WTC11 (cell line): ENCODE measurements around the gene DHFR. TPM values are rescaled to one million over a fixed set of nuclear protein-coding genes. Genes with fewer than 3 reads are reported as not detected.

ENCODE experiments used
- ATAC-seq: fragments of 200-7000 bp; cut with Tn5 transposase; 2 replicates; pipeline ENCODE4 v1.10.0; 2021; ENCODE audit warnings: mild to moderate bottlenecking, moderate library complexity
- CTCF ChIA-PET: fragments of 300-600 bp; sonication (Branson Sonifier 250); formaldehyde crosslinking; loops from one replicate; lab custom pipeline; 2021; ENCODE audit warnings: antibody characterized with exemption; lab: Charles Lee
- POLR2A ChIA-PET: fragments of 350-600 bp; sonication (Branson Sonifier 250); formaldehyde crosslinking; loops from one replicate; lab custom pipeline; 2021; ENCODE audit warnings: antibody characterized with exemption; lab: Charles Lee
- DNase-seq: peaks from one replicate; pipeline ENCODE4 v3.0.0; 2021; ENCODE audit warnings: low spot score
- H3K27ac Mint-ChIP-seq: 2 replicates; pipeline ENCODE4 v1.8.0; 2021; ENCODE audit warnings: mixed read lengths
- H3K27me3 Mint-ChIP-seq: 2 replicates; pipeline ENCODE4 v1.8.0; 2021; ENCODE audit warnings: low read depth, mild to moderate bottlenecking, moderate library complexity, mixed read lengths
- H3K36me3 Mint-ChIP-seq: 2 replicates; pipeline ENCODE4 v1.8.0; 2021; ENCODE audit warnings: mixed read lengths
- H3K4me1 Mint-ChIP-seq: 2 replicates; pipeline ENCODE4 v1.8.0; 2022; ENCODE audit warnings: mixed read lengths
- H3K4me3 Mint-ChIP-seq: 2 replicates; pipeline ENCODE4 v1.8.0; 2021; ENCODE audit warnings: mild to moderate bottlenecking, moderate library complexity, mixed read lengths
- H3K9me3 Mint-ChIP-seq: 2 replicates; pipeline ENCODE4 v1.8.0; 2021; ENCODE audit warnings: mixed read lengths
- EMX1 ChIP-seq: fragments of 250-450 bp; sonication (Bioruptor Pico); IDR thresholded peaks from 2 replicates; pipeline ENCODE4 v1.8.0; 2021; ENCODE audit warnings: mild to moderate bottlenecking
- GABPB1 ChIP-seq: sonication (generic); formaldehyde crosslinking; IDR thresholded peaks from 2 replicates; pipeline ENCODE4 v1.8.1; 2023; ENCODE audit warnings: mild to moderate bottlenecking, missing genetic modification reagents
- GTF2I ChIP-seq: fragments of 250-450 bp; sonication (Bioruptor Pico); conservative IDR thresholded peaks from 2 replicates; pipeline ENCODE4 v1.4.0; 2021; ENCODE audit warnings: mild to moderate bottlenecking
- IRF2 ChIP-seq: sonication (generic); formaldehyde crosslinking; IDR thresholded peaks from 2 replicates; pipeline ENCODE4 v1.8.0; 2022; ENCODE audit warnings: low read depth, missing genetic modification reagents, borderline replicate concordance
- MXD4 ChIP-seq: fragments of 250-450 bp; sonication (Bioruptor Pico); IDR thresholded peaks from 2 replicates; pipeline ENCODE4 v1.8.0; 2021; ENCODE audit warnings: mild to moderate bottlenecking, moderate library complexity, borderline replicate concordance
- NFATC4 ChIP-seq: fragments of 250-450 bp; sonication (Bioruptor Pico); IDR thresholded peaks from 2 replicates; pipeline ENCODE4 v1.9.0; 2021; ENCODE audit warnings: mild to moderate bottlenecking
- NFE2L1 ChIP-seq: sonication (generic); formaldehyde crosslinking; IDR thresholded peaks from 2 replicates; pipeline ENCODE4 v1.8.1; 2023; ENCODE audit warnings: missing genetic modification reagents
- OVOL2 ChIP-seq: fragments of 250-450 bp; sonication (Bioruptor Pico); IDR thresholded peaks from 2 replicates; pipeline ENCODE4 v1.9.0; 2021; ENCODE audit warnings: mild to moderate bottlenecking, borderline replicate concordance
- RELA ChIP-seq: sonication (generic); formaldehyde crosslinking; IDR thresholded peaks from 2 replicates; pipeline ENCODE4 v1.8.1; 2022; ENCODE audit warnings: missing genetic modification reagents, mild to moderate bottlenecking, borderline replicate concordance
- SMAD4 ChIP-seq: sonication (generic); formaldehyde crosslinking; IDR thresholded peaks from 2 replicates; pipeline ENCODE4 v1.8.0; 2022; ENCODE audit warnings: mild to moderate bottlenecking, missing genetic modification reagents
- TEAD1 ChIP-seq: sonication (generic); formaldehyde crosslinking; IDR thresholded peaks from 2 replicates; pipeline ENCODE4 v1.8.0; 2022; ENCODE audit warnings: mild to moderate bottlenecking, missing genetic modification reagents
- ZBTB21 ChIP-seq: sonication (generic); formaldehyde crosslinking; IDR thresholded peaks from 2 replicates; pipeline ENCODE4 v1.8.1; 2023; ENCODE audit warnings: mild to moderate bottlenecking, missing genetic modification reagents, borderline replicate concordance
- ZNF232 ChIP-seq: sonication (generic); formaldehyde crosslinking; IDR thresholded peaks from 2 replicates; pipeline ENCODE4 v1.8.0; 2022; ENCODE audit warnings: mild to moderate bottlenecking, missing genetic modification reagents
- total RNA-seq: library from RNA; stranded (reverse); gene quantifications from 3 replicates; pipeline ENCODE4 v1.2.3, GENCODE V29; 2021
- TF ChIP-seq, protein P1 (sequence below): fragments of 250-450 bp; sonication (Bioruptor Pico); conservative IDR thresholded peaks from 2 replicates; pipeline ENCODE4 v1.9.0; 2021; ENCODE audit warnings: mild to moderate bottlenecking
- TF ChIP-seq, protein P2 (sequence below): sonication (generic); formaldehyde crosslinking; IDR thresholded peaks from 2 replicates; pipeline ENCODE4 v1.8.1; 2023; ENCODE audit warnings: mild to moderate bottlenecking, missing genetic modification reagents
- TF ChIP-seq, protein P3 (sequence below): sonication (generic); formaldehyde crosslinking; IDR thresholded peaks from 2 replicates; pipeline ENCODE4 v1.8.1; 2022; ENCODE audit warnings: mild to moderate bottlenecking, missing genetic modification reagents, moderate library complexity, borderline replicate concordance
- TF ChIP-seq, protein P4 (sequence below): fragments of 250-450 bp; sonication (Bioruptor Pico); IDR thresholded peaks from 2 replicates; pipeline ENCODE4 v1.9.0; 2021; ENCODE audit warnings: moderate library complexity, mild to moderate bottlenecking, inconsistent platforms, borderline replicate concordance
- TF ChIP-seq, protein P5 (sequence below): sonication (generic); formaldehyde crosslinking; conservative IDR thresholded peaks from 2 replicates; pipeline ENCODE4 v1.8.1; 2023; ENCODE audit warnings: mild to moderate bottlenecking, low read depth, missing genetic modification reagents, moderate library complexity
- TF ChIP-seq, protein P6 (sequence below): fragments of 250-450 bp; sonication (Bioruptor Pico); IDR thresholded peaks from 2 replicates; pipeline ENCODE4 v2.1.2; 2022; ENCODE audit warnings: mild to moderate bottlenecking, moderate library complexity
- TF ChIP-seq, protein P7 (sequence below): sonication (generic); formaldehyde crosslinking; conservative IDR thresholded peaks from 2 replicates; pipeline ENCODE4 v1.8.1; 2022; ENCODE audit warnings: mild to moderate bottlenecking, missing genetic modification reagents
- TF ChIP-seq, protein P8 (sequence below): fragments of 250-450 bp; sonication (Bioruptor Pico); IDR thresholded peaks from 2 replicates; pipeline ENCODE4 v1.9.0; 2021; ENCODE audit warnings: mild to moderate bottlenecking

Gene DHFR
- total RNA-seq, 1 experiment from 2014 or later, result 68.0 TPM

DNA sequence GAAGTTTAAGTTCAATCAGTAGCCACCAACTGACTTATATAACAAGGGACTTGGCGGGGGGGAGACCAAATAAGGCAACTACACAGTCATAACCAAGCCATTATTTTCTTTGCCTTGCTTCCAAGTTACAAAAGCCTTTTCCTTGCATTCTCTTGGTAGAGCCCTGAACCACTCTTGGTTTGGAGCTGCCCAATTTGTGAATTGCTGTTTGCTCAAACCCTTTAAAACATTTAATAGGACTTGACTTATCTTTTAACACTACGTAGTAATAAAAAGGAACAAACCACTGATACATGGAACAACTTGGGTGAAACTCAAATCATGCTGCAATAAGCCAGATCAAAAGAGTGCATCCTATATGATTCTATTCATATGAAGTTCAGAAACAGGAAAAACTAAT is 32.0 kb downstream of the DHFR start (continued):
- TF ChIP-seq, protein P1, sequence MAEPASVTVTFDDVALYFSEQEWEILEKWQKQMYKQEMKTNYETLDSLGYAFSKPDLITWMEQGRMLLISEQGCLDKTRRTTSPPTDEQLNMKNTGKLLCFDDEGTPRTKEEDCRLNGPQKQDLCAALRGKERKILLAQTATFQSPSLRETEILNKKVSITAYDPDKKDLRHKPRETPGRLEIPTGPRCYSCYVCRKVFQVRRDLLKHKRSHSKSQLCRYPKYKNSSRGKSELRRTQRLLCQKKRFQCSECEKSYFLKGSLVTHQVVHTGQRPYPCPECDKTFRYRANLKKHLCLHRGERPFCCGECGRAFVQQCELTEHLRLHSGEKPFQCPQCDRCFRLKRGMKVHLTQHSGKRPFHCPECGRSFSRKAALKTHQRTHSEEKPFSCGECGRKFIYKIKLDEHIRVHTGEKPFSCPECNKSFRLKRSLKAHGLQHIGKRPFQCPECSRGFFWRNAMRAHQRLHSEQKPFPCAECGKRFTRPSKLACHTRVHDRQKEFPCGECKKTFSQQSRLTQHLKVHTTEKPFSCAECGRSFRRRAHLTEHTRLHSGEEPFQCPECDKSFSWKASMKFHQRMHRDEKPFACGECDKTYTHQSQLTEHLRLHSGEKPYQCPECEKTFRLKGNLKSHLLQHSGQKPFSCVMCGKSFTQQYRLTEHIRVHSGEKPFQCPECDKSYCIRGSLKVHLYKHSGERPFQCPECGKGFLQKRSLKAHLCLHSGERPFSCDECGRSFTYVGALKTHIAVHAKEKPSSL (CRISPR knock-in tag), result no peak

DNA sequence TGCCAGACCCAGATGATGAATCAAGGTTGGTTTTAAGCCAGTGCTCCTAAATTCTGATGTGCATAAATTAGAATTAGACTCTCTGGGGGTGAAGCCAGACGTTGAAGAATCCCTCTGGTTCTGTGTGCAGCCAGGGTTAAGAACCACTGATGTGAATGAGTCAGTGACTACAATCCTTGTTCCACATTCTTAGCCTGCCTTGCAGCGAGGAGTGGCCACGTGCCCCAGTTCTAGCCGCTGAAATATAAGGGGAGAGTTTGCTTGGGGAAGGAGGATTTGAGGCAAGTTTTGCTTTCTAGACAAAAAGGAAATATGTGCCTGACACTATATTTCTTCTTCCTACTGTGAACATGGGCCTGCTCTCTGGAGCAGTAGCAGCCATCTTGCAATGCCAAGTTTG is 34.6 kb downstream of the DHFR start:
- no peak for TF ChIP-seq MXD4 (CRISPR knock-in tag)
- TF ChIP-seq SMAD4, result no peak
- TF ChIP-seq ZNF232 (CRISPR knock-in tag), result no peak
- no peak for TF ChIP-seq NFATC4 (CRISPR knock-in tag)
- no peak for TF ChIP-seq EMX1 (CRISPR knock-in tag)
- TF ChIP-seq ZBTB21, result no peak
- no peak for TF ChIP-seq RELA
- TF ChIP-seq, protein P2, sequence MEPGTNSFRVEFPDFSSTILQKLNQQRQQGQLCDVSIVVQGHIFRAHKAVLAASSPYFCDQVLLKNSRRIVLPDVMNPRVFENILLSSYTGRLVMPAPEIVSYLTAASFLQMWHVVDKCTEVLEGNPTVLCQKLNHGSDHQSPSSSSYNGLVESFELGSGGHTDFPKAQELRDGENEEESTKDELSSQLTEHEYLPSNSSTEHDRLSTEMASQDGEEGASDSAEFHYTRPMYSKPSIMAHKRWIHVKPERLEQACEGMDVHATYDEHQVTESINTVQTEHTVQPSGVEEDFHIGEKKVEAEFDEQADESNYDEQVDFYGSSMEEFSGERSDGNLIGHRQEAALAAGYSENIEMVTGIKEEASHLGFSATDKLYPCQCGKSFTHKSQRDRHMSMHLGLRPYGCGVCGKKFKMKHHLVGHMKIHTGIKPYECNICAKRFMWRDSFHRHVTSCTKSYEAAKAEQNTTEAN (CRISPR knock-in tag), result no peak
- TF ChIP-seq TEAD1 (CRISPR knock-in tag), result no peak
- no peak for TF ChIP-seq IRF2 (CRISPR knock-in tag)
- no peak for TF ChIP-seq NFE2L1 (CRISPR knock-in tag)
- TF ChIP-seq, protein P3, sequence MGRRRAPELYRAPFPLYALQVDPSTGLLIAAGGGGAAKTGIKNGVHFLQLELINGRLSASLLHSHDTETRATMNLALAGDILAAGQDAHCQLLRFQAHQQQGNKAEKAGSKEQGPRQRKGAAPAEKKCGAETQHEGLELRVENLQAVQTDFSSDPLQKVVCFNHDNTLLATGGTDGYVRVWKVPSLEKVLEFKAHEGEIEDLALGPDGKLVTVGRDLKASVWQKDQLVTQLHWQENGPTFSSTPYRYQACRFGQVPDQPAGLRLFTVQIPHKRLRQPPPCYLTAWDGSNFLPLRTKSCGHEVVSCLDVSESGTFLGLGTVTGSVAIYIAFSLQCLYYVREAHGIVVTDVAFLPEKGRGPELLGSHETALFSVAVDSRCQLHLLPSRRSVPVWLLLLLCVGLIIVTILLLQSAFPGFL (CRISPR knock-in tag), result no peak
- no peak for TF ChIP-seq GTF2I (CRISPR knock-in tag)
- TF ChIP-seq, protein P4, sequence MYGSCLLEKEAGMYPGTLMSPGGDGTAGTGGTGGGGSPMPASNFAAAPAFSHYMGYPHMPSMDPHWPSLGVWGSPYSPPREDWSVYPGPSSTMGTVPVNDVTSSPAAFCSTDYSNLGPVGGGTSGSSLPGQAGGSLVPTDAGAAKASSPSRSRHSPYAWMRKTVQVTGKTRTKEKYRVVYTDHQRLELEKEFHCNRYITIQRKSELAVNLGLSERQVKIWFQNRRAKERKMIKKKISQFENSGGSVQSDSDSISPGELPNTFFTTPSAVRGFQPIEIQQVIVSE (CRISPR knock-in tag), result no peak
- TF ChIP-seq GABPB1, result no peak
- TF ChIP-seq, protein P5, sequence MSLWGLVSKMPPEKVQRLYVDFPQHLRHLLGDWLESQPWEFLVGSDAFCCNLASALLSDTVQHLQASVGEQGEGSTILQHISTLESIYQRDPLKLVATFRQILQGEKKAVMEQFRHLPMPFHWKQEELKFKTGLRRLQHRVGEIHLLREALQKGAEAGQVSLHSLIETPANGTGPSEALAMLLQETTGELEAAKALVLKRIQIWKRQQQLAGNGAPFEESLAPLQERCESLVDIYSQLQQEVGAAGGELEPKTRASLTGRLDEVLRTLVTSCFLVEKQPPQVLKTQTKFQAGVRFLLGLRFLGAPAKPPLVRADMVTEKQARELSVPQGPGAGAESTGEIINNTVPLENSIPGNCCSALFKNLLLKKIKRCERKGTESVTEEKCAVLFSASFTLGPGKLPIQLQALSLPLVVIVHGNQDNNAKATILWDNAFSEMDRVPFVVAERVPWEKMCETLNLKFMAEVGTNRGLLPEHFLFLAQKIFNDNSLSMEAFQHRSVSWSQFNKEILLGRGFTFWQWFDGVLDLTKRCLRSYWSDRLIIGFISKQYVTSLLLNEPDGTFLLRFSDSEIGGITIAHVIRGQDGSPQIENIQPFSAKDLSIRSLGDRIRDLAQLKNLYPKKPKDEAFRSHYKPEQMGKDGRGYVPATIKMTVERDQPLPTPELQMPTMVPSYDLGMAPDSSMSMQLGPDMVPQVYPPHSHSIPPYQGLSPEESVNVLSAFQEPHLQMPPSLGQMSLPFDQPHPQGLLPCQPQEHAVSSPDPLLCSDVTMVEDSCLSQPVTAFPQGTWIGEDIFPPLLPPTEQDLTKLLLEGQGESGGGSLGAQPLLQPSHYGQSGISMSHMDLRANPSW, result no peak
- TF ChIP-seq OVOL2 (CRISPR knock-in tag), result no peak
- TF ChIP-seq, protein P6, sequence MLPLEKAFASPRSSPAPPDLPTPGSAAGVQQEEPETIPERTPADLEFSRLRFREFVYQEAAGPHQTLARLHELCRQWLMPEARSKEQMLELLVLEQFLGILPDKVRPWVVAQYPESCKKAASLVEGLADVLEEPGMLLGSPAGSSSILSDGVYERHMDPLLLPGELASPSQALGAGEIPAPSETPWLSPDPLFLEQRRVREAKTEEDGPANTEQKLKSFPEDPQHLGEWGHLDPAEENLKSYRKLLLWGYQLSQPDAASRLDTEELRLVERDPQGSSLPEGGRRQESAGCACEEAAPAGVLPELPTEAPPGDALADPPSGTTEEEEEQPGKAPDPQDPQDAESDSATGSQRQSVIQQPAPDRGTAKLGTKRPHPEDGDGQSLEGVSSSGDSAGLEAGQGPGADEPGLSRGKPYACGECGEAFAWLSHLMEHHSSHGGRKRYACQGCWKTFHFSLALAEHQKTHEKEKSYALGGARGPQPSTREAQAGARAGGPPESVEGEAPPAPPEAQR (CRISPR knock-in tag), result no peak
- TF ChIP-seq, protein P7, sequence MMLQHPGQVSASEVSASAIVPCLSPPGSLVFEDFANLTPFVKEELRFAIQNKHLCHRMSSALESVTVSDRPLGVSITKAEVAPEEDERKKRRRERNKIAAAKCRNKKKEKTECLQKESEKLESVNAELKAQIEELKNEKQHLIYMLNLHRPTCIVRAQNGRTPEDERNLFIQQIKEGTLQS, result no peak
- TF ChIP-seq, protein P8, sequence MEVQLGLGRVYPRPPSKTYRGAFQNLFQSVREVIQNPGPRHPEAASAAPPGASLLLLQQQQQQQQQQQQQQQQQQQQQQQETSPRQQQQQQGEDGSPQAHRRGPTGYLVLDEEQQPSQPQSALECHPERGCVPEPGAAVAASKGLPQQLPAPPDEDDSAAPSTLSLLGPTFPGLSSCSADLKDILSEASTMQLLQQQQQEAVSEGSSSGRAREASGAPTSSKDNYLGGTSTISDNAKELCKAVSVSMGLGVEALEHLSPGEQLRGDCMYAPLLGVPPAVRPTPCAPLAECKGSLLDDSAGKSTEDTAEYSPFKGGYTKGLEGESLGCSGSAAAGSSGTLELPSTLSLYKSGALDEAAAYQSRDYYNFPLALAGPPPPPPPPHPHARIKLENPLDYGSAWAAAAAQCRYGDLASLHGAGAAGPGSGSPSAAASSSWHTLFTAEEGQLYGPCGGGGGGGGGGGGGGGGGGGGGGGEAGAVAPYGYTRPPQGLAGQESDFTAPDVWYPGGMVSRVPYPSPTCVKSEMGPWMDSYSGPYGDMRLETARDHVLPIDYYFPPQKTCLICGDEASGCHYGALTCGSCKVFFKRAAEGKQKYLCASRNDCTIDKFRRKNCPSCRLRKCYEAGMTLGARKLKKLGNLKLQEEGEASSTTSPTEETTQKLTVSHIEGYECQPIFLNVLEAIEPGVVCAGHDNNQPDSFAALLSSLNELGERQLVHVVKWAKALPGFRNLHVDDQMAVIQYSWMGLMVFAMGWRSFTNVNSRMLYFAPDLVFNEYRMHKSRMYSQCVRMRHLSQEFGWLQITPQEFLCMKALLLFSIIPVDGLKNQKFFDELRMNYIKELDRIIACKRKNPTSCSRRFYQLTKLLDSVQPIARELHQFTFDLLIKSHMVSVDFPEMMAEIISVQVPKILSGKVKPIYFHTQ, result no peak
- H3K27me3 Mint-ChIP-seq, result no peaks in the 10 kb centered on the region
- H3K27ac Mint-ChIP-seq, result no peak overlapping the region
- H3K4me1 Mint-ChIP-seq, result no peaks in the 10 kb centered on the region
- POLR2A ChIA-PET, result no interaction called here
- no peaks in the 10 kb centered on the region for H3K36me3 Mint-ChIP-seq
- DNase-seq (no peak), ATAC-seq (no peak)
- CTCF ChIA-PET, result no interaction called here
- H3K4me3 Mint-ChIP-seq, result no peak overlapping the region
- no peaks in the 10 kb centered on the region for H3K9me3 Mint-ChIP-seq
